ENCODE measurements around the gene SARNP.

GRCh38 chr12:55745361-55746173 is 72.0 kb downstream of the SARNP start:
- TF ChIP-seq CTCF (IDR thresholded peaks at IDR 0.05) (no peak), POLR2A (IDR thresholded peaks at IDR 0.05) (no peak)
